Thoracic aorta (tissue), 2 donors: Measurements from ENCODE around the gene GSN. TPM values are rescaled to one million over a fixed set of nuclear protein-coding genes. Genes with fewer than 3 reads are reported as not detected.
A peak's percentile ranks its signal among the peaks of the same experiment; 100 is the strongest.

ENCODE experiments used
- ATAC-seq: fragments of 150-250 bp; one replicate; pipeline ENCODE4 v1.8.0; 2017; ENCODE audit warnings: low read depth; ENCODE audit not compliant: insufficient number of reproducible peaks, low FRiP score
- DNase-seq: peaks from one replicate; pipeline ENCODE4 v3.0.0-alpha.2; 2020; ENCODE audit warnings: low spot score
- H3K27ac ChIP-seq, 2 donors: fragments of 200-600 bp; sonication (generic); 1 replicate in 1 of 2; 2 replicates in 1 of 2; pipeline ENCODE4 v1.5.1; 2016; ENCODE audit warnings: mild to moderate bottlenecking in 2 of 2, moderate library complexity in 2 of 2
- H3K27me3 ChIP-seq: fragments of 200-600 bp; sonication (generic); replicated peaks from 2 replicates; pipeline ENCODE4 v1.6.0; 2016; ENCODE audit warnings: mild to moderate bottlenecking; ENCODE audit not compliant: insufficient read depth
- H3K36me3 ChIP-seq: fragments of 200-600 bp; sonication (generic); one replicate; pipeline ENCODE4 v1.5.1; 2016
- H3K4me1 ChIP-seq, 2 donors: fragments of 200-600 bp; sonication (generic); 1 replicate in 1 of 2; 2 replicates in 1 of 2; pipeline versions ENCODE4 v1.5.1 to v1.6.0; 2016; ENCODE audit warnings: low read depth in 2 of 2, mild to moderate bottlenecking in 1 of 2; ENCODE audit not compliant: control insufficient read depth in 1 of 2
- H3K4me3 ChIP-seq: fragments of 200-600 bp; sonication (generic); 2 replicates; pipeline ENCODE4 v1.5.1; 2016; ENCODE audit warnings: mild to moderate bottlenecking
- H3K9me3 ChIP-seq: fragments of 200-600 bp; sonication (generic); 2 replicates; pipeline ENCODE4 v1.5.1; 2016
- total RNA-seq, 2 donors: library from RNA; depleted of rRNA; stranded (reverse); fragments of >200 nt; gene quantifications; one replicate each; pipeline versions ENCODE4 v1.1.0 to v1.2.3, GENCODE V29; 2016
- TF ChIP-seq, protein P1 (sequence below): fragments of 200-600 bp; sonication (generic); IDR thresholded peaks from one replicate; pipeline ENCODE4 v1.5.1; 2019; ENCODE audit warnings: antibody characterized with exemption

The GSN gene
- total RNA-seq, 2 donors from 2014 or later, result 3,187 to 4,234 TPM

DNA sequence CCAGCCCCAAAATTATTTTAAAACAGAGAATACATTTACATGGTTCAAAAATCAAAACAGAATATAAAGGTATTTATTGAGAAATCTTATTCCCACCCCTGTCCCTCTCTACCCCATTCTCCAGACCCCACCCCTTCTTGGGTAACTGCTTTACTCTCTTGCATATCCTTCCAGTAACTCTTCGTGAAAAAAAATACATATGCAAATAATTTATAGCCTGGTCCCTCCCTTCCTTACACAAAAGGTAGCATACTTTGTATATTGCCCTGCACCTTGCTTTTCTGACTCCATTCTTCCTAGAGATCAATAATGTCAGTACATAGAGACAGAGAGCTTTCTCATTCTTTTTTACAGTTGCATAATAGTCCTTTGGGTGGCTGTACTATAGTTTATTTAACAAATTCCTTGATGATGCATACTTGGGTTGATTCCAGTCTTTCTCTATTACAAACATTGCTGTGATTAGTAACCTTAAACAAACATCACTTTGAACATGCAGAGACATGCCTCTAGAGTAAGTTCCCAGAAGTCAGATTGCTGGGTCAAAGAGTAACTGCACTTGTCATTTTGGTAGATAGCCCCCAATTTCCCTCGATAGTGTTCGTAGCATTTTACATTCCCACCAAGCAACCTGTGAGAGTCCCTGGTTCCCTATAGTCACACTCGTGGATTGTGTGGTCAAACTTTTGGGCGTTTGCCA lies 54.2 kb downstream of the GSN start:
- DNase-seq (no peak), ATAC-seq (peak; percentile 37)

GRCh38 chr9:121322737-121323448 lies 54.9 kb downstream of the GSN start:
- ATAC-seq (no peak), DNase-seq (no peak)
- Histone ChIP-seq H3K27me3 (no peaks in the 10 kb centered on the region), H3K4me3 (no peak overlapping the region), H3K9me3 (no peaks in the 10 kb centered on the region), H3K27ac (peak overlapping the region; percentile 96 to 97), H3K36me3 (peaks cover 57% of the 10 kb centered on the region), H3K4me1 (peaks cover 34 to 93% of the 10 kb centered on the region in 2 donors)
- TF ChIP-seq, protein P1, sequence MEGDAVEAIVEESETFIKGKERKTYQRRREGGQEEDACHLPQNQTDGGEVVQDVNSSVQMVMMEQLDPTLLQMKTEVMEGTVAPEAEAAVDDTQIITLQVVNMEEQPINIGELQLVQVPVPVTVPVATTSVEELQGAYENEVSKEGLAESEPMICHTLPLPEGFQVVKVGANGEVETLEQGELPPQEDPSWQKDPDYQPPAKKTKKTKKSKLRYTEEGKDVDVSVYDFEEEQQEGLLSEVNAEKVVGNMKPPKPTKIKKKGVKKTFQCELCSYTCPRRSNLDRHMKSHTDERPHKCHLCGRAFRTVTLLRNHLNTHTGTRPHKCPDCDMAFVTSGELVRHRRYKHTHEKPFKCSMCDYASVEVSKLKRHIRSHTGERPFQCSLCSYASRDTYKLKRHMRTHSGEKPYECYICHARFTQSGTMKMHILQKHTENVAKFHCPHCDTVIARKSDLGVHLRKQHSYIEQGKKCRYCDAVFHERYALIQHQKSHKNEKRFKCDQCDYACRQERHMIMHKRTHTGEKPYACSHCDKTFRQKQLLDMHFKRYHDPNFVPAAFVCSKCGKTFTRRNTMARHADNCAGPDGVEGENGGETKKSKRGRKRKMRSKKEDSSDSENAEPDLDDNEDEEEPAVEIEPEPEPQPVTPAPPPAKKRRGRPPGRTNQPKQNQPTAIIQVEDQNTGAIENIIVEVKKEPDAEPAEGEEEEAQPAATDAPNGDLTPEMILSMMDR, result no peak

More for the DNA sequence above, 54.2 kb downstream of the GSN start:
- no peaks in the 10 kb centered on the region for H3K9me3 ChIP-seq
- H3K27ac ChIP-seq, result peak overlapping the region; percentile 96 to 97
- H3K36me3 ChIP-seq, result peaks cover 52% of the 10 kb centered on the region
- H3K4me1 ChIP-seq, result peaks cover 33 to 94% of the 10 kb centered on the region in 2 donors
- H3K27me3 ChIP-seq, result no peaks in the 10 kb centered on the region
- TF ChIP-seq, protein P1, result no peak
- no peak overlapping the region for H3K4me3 ChIP-seq

DNA sequence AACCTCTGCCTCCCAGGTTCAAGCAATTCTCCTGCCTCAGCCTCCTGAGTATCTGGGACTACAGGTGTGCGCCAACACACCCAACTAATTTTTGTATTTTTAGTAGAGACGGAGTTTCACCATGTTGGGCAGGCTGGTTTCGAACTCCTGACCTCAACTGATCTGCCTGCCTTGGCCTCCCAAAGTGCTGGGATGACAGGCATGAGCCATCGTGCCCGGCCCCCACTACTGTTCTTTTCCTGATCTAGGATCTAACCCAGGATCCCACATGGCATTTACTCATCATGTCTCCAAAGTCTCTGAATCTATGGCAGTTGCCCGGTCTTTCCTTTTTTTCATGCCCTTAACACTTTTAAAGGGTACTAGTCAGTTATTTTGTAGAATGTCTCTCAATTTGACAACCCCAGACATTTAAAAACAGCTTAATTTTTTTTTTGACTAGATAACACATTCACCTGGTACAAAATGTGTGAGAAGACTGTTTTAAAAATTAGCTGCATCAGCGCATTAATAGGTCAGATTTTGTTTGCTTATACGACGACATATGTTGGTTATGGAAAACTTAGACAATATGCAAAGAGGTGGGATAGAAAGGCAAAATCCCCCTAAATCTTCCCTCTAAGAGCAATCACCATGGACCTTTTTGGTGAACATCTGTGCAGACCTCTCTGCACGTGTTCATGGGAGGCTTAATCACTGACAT lies 55.6 kb downstream of the GSN start:
- Histone ChIP-seq H3K27me3 (no peaks in the 10 kb centered on the region), H3K27ac (peak overlapping the region; percentile 96 to 97), H3K36me3 (peaks cover 57% of the 10 kb centered on the region), H3K4me3 (no peak overlapping the region), H3K4me1 (peaks cover 33 to 92% of the 10 kb centered on the region in 2 donors), H3K9me3 (no peaks in the 10 kb centered on the region)
- DNase-seq (no peak), ATAC-seq (no peak)
- TF ChIP-seq, protein P1, result no peak

- TF ChIP-seq, protein P1, result no peak
- DNase-seq, result no peak
- no peak overlapping the region for H3K4me3 ChIP-seq
- H3K9me3 ChIP-seq, result no peaks in the 10 kb centered on the region
- H3K27me3 ChIP-seq, result no peaks in the 10 kb centered on the region
- peaks cover 59% of the 10 kb centered on the region for H3K36me3 ChIP-seq
- H3K4me1 ChIP-seq, result peaks cover 28 to 91% of the 10 kb centered on the region in 2 donors
- no peak for ATAC-seq
- peak overlapping the region; percentile 96 to 97 for H3K27ac ChIP-seq
Measured at GRCh38 chr9:121324316-121324715, 56.4 kb downstream of the GSN start.

- TF ChIP-seq, protein P1, result no peak
- Histone ChIP-seq H3K4me1 (peaks cover 28 to 87% of the 10 kb centered on the region in 2 donors), H3K9me3 (no peaks in the 10 kb centered on the region), H3K27me3 (no peaks in the 10 kb centered on the region), H3K36me3 (peaks cover 63% of the 10 kb centered on the region), H3K4me3 (no peak overlapping the region), H3K27ac (peak overlapping the region; percentile 96 to 97)
- ATAC-seq (no peak), DNase-seq (no peak)
Measured at GRCh38 chr9:121324755-121325154, 56.8 kb downstream of the GSN start.
